HEK293 (cell line): Measurements from ENCODE around the gene MPO.

ENCODE experiments used
- CTCF ChIP-seq: fragments of 450-650 bp; formaldehyde crosslinking; IDR thresholded peaks from 2 replicates; pipeline ENCODE4 v1.5.1; 2016; ENCODE audit warnings: missing biosample characterization, missing genetic modification characterization
- OVOL3 ChIP-seq: fragments of 450-650 bp; formaldehyde crosslinking; IDR thresholded peaks from 2 replicates; pipeline ENCODE4 v1.5.1; 2016; ENCODE audit warnings: missing biosample characterization, missing genetic modification characterization
- ZBTB26 ChIP-seq: fragments of 450-650 bp; formaldehyde crosslinking; optimal IDR thresholded peaks from 2 replicates; pipeline ENCODE3; 2016; ENCODE audit warnings: missing biosample characterization, mild to moderate bottlenecking, missing genetic modification characterization
- ZNF112 ChIP-seq: fragments of 450-650 bp; formaldehyde crosslinking; IDR thresholded peaks from 2 replicates; pipeline ENCODE4 v1.5.0; 2017; ENCODE audit warnings: missing biosample characterization, missing genetic modification characterization
- ZNF221 ChIP-seq: fragments of 450-650 bp; formaldehyde crosslinking; IDR thresholded peaks from 2 replicates; pipeline ENCODE4 v1.5.1; 2017; ENCODE audit warnings: missing biosample characterization, missing genetic modification characterization, borderline replicate concordance
- ZNF311 ChIP-seq: fragments of 450-650 bp; formaldehyde crosslinking; IDR thresholded peaks from 2 replicates; pipeline ENCODE4 v1.5.1; 2017; ENCODE audit warnings: missing biosample characterization, missing genetic modification characterization, borderline replicate concordance
- ZNF335 ChIP-seq: fragments of 450-650 bp; formaldehyde crosslinking; conservative IDR thresholded peaks from 2 replicates; pipeline ENCODE4 v1.5.1; 2016; ENCODE audit warnings: missing biosample characterization, missing genetic modification characterization
- ZNF423 ChIP-seq: fragments of 450-650 bp; formaldehyde crosslinking; IDR thresholded peaks from 2 replicates; pipeline ENCODE4 v1.5.1; 2016; ENCODE audit warnings: missing biosample characterization, missing genetic modification characterization
- ZNF561 ChIP-seq: fragments of 450-650 bp; IDR thresholded peaks from 2 replicates; pipeline ENCODE4 v1.5.1; 2018; ENCODE audit warnings: missing biosample characterization, missing genetic modification characterization, borderline replicate concordance
- ZNF624 ChIP-seq: fragments of 450-650 bp; formaldehyde crosslinking; IDR thresholded peaks from 2 replicates; pipeline ENCODE4 v1.5.1; 2017; ENCODE audit warnings: missing biosample characterization, missing genetic modification characterization
- ZNF670 ChIP-seq: fragments of 450-650 bp; formaldehyde crosslinking; IDR thresholded peaks from 2 replicates; pipeline ENCODE4 v1.5.1; 2016; ENCODE audit warnings: missing biosample characterization, missing genetic modification characterization, low read depth
- ZSCAN18 ChIP-seq: fragments of 450-650 bp; formaldehyde crosslinking; IDR thresholded peaks from 2 replicates; pipeline ENCODE4 v1.5.1; 2016; ENCODE audit warnings: missing biosample characterization, missing genetic modification characterization
- ZSCAN5A ChIP-seq: fragments of 450-650 bp; formaldehyde crosslinking; IDR thresholded peaks from 2 replicates; pipeline ENCODE4 v1.5.1; 2016; ENCODE audit warnings: missing biosample characterization, missing genetic modification characterization
- TF ChIP-seq, protein P1 (sequence below): sonication (generic); formaldehyde crosslinking; IDR thresholded peaks from 2 replicates; pipeline ENCODE4 v1.8.1; 2022; ENCODE audit warnings: mild to moderate bottlenecking, moderate library complexity, missing genetic modification reagents

DNA sequence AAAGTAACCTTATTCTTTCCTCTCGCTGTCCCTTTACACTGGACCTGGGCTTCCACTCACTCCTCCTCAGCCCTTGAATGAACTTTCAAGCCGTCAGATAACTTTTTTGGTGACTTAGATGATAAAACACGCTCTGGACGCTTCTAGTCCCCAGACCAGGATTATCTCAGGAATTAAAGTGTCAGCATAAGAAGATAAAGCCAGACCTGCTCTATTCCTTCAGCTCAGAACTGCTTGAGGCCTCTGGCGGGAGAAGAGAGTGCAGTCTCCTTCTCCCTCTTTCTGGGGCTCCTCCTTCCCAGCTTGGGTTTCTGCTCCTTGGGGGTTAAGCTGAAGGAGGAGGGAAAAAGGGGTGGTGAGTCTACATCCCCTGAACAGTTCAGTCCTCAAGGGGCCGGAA lies 35.8 kb downstream of the MPO start:
- TF ChIP-seq ZNF561 (tag by site-specific recombination) (no peak), ZNF221 (no peak), CTCF (tag by site-specific recombination) (no peak), ZBTB26 (no peak), OVOL3 (tag by site-specific recombination) (no peak), ZNF423 (no peak), ZNF335 (tag by site-specific recombination) (no peak), ZNF311 (tag by site-specific recombination) (no peak), ZSCAN5A (tag by site-specific recombination) (no peak), ZSCAN18 (tag by site-specific recombination) (no peak), ZNF624 (tag by site-specific recombination) (no peak), ZNF670 (tag by site-specific recombination) (no peak), ZNF112 (tag by site-specific recombination) (no peak)
- TF ChIP-seq, protein P1, sequence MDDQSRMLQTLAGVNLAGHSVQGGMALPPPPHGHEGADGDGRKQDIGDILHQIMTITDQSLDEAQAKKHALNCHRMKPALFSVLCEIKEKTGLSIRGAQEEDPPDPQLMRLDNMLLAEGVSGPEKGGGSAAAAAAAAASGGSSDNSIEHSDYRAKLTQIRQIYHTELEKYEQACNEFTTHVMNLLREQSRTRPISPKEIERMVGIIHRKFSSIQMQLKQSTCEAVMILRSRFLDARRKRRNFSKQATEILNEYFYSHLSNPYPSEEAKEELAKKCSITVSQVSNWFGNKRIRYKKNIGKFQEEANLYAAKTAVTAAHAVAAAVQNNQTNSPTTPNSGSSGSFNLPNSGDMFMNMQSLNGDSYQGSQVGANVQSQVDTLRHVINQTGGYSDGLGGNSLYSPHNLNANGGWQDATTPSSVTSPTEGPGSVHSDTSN (CRISPR knock-in tag) = no peak
